ENCODE data around the gene ADD1. TPM values are rescaled to one million over a fixed set of nuclear protein-coding genes. Genes with fewer than 3 reads are reported as not detected.

Gene ADD1
- total and polyA plus RNA-seq, 2 donors (not counting 1 experiment from before 2014, with no cell fraction given) = 164 to 171 TPM

DNA sequence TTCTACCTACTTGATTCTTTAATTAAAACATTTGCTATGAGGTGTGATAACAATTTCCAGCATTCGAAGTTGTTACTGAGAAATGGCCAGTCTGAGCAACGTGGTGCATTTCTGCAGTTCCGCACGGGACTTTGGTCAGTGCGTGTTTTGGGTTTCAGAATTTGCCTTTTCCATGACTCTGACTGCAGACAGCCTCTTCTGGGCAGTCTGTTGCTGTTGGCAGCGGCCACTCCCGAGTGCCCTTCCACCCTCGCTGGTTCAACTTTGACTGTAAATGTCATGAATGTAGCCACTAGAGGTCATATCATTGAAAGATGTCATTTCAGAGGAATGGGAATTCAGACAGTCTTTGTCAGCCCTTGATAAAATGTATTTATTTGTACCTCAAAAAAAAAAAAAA, 65.9 kb downstream of the ADD1 start:
- Histone ChIP-seq H3K4me1 (ENCODE audit: control insufficient read depth, extremely low read depth, insufficient read depth, low read length) (no peaks in the 10 kb centered on the region), H3K4me3 (replicated peaks in 1 of 4; ENCODE audit: control extremely low read depth in 1 of 4, insufficient read depth in 1 of 4, low read depth in 3 of 4, low read length in 4 of 4) (no peak overlapping the region), H3K4me2 (ENCODE audit: extremely low read depth, insufficient read depth, low read length) (no peak overlapping the region), H3K36me3 (ENCODE audit: control insufficient read depth, insufficient read depth, low read length) (peaks cover 13% of the 10 kb centered on the region), H3K27me3 (ENCODE audit: control insufficient read depth, insufficient read depth, low read length) (no peaks in the 10 kb centered on the region), H2AFZ (ENCODE audit: low read length) (no peak overlapping the region), H3K9me3 (ENCODE audit: control insufficient read depth, insufficient read depth, low read depth, low read length) (no peaks in the 10 kb centered on the region), H3K79me2 (ENCODE audit: control insufficient read depth, insufficient read depth, low read length) (no peaks in the 10 kb centered on the region), H3K27ac (ENCODE audit: insufficient read depth, low read length) (no peak overlapping the region), H4K20me1 (ENCODE audit: control insufficient read depth, extremely low read depth, insufficient read depth, low read length) (no peaks in the 10 kb centered on the region), H3K9ac (ENCODE audit: insufficient read depth, low read length) (no peak overlapping the region)
- DNase-seq (ENCODE audit: low read depth in 2 of 2) = no peak
- no peak for TF ChIP-seq CTCF (conservative IDR thresholded peaks at IDR 0.05 in 1 of 2, IDR thresholded peaks at IDR 0.05 in 1 of 2; ENCODE audit: low read depth in 1 of 2, low read length in 2 of 2)

GRCh38 chr4:2910409-2910808, 66.8 kb downstream of the ADD1 start:
- no peak overlapping the region for H3K9ac ChIP-seq (ENCODE audit: insufficient read depth, low read length)
- H3K36me3 ChIP-seq (ENCODE audit: control insufficient read depth, insufficient read depth, low read length) = peaks cover 13% of the 10 kb centered on the region

DNA sequence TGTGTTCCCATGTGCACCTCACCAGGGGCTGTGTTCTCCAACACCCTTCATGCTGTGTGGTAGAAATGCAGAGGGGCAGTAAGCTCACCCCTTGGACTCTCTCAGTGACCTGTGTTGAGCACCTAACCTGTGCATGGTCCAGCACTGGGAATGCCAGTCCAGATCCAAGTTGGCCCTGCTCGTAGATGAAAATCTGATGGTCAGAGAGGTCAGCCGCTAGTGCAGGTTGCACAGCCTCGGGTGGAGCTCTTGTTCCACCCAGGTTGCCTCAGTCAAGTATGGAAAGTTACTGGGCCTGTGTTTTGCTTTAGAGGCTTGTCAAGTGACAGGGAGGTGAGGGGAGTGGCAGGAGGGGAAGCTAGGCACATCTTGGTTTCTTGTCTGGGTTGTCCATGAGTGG, 68.2 kb downstream of the ADD1 start:
- no peak overlapping the region for H3K9ac ChIP-seq (ENCODE audit: insufficient read depth, low read length)
- no peak overlapping the region for H3K27ac ChIP-seq (ENCODE audit: insufficient read depth, low read length)
- H3K36me3 ChIP-seq (ENCODE audit: control insufficient read depth, insufficient read depth, low read length) = peaks cover 16% of the 10 kb centered on the region
- H3K4me1 ChIP-seq (ENCODE audit: control insufficient read depth, extremely low read depth, insufficient read depth, low read length) = no peaks in the 10 kb centered on the region
- DNase-seq (ENCODE audit: low read depth in 2 of 2) = no peak
- H2AFZ ChIP-seq (ENCODE audit: low read length) = no peak overlapping the region
- no peaks in the 10 kb centered on the region for H3K27me3 ChIP-seq (ENCODE audit: control insufficient read depth, insufficient read depth, low read length)
- TF ChIP-seq CTCF (conservative IDR thresholded peaks at IDR 0.05 in 1 of 2, IDR thresholded peaks at IDR 0.05 in 1 of 2; ENCODE audit: low read depth in 1 of 2, low read length in 2 of 2) (no peak), EZH2 (IDR thresholded peaks at IDR 0.05; ENCODE audit: low read length, missing control alignments) (no peak)
- no peaks in the 10 kb centered on the region for H4K20me1 ChIP-seq (ENCODE audit: control insufficient read depth, extremely low read depth, insufficient read depth, low read length)
- H3K4me3 ChIP-seq (replicated peaks in 1 of 4; ENCODE audit: control extremely low read depth in 1 of 4, insufficient read depth in 1 of 4, low read depth in 3 of 4, low read length in 4 of 4) = no peak overlapping the region
- H3K9me3 ChIP-seq (ENCODE audit: control insufficient read depth, insufficient read depth, low read depth, low read length) = no peaks in the 10 kb centered on the region
- no peaks in the 10 kb centered on the region for H3K79me2 ChIP-seq (ENCODE audit: control insufficient read depth, insufficient read depth, low read length)
- no peak overlapping the region for H3K4me2 ChIP-seq (ENCODE audit: extremely low read depth, insufficient read depth, low read length)

More at GRCh38 chr4:2910409-2910808, 66.8 kb downstream of the ADD1 start:
- Histone ChIP-seq H3K27ac (ENCODE audit: insufficient read depth, low read length) (no peak overlapping the region), H3K4me2 (ENCODE audit: extremely low read depth, insufficient read depth, low read length) (no peak overlapping the region), H3K27me3 (ENCODE audit: control insufficient read depth, insufficient read depth, low read length) (no peaks in the 10 kb centered on the region), H4K20me1 (ENCODE audit: control insufficient read depth, extremely low read depth, insufficient read depth, low read length) (no peaks in the 10 kb centered on the region), H3K79me2 (ENCODE audit: control insufficient read depth, insufficient read depth, low read length) (no peaks in the 10 kb centered on the region), H3K4me1 (ENCODE audit: control insufficient read depth, extremely low read depth, insufficient read depth, low read length) (no peaks in the 10 kb centered on the region), H2AFZ (ENCODE audit: low read length) (no peak overlapping the region), H3K4me3 (replicated peaks in 1 of 4; ENCODE audit: control extremely low read depth in 1 of 4, insufficient read depth in 1 of 4, low read depth in 3 of 4, low read length in 4 of 4) (no peak overlapping the region), H3K9me3 (ENCODE audit: control insufficient read depth, insufficient read depth, low read depth, low read length) (no peaks in the 10 kb centered on the region)
- no peak for TF ChIP-seq EZH2 (IDR thresholded peaks at IDR 0.05; ENCODE audit: low read length, missing control alignments)
- TF ChIP-seq CTCF (conservative IDR thresholded peaks at IDR 0.05 in 1 of 2, IDR thresholded peaks at IDR 0.05 in 1 of 2; ENCODE audit: low read depth in 1 of 2, low read length in 2 of 2) = peak in 1 of 2 donors; percentile 14
- DNase-seq (ENCODE audit: low read depth in 2 of 2) = no peak

Data from fibroblast of lung (primary cell).